ENCODE measurements around the gene SERPINB1.
"Not testable (repeated sequence)": the region's sequence is repeated elsewhere in the genome, so short reads cannot be mapped to it uniquely, and the experiment has no call there.

The SERPINB1 gene

GRCh38 chr6:2809015-2809414 lies 32.6 kb downstream of the SERPINB1 start:
- no peaks in the 10 kb centered on the region for H3K9me3 Mint-ChIP-seq
- peaks cover 9% of the 10 kb centered on the region for H3K4me1 Mint-ChIP-seq
- H3K4me3 Mint-ChIP-seq: no peak overlapping the region
- no peaks in the 10 kb centered on the region for H3K36me3 Mint-ChIP-seq
- no peaks in the 10 kb centered on the region for H3K27me3 Mint-ChIP-seq
- DNase-seq: no peak
- H3K27ac Mint-ChIP-seq: no peak overlapping the region
- CTCF ChIA-PET: interaction anchor here (1.0 kb wide), 1 partner anchor 105 kb away, joined by 3 read pairs; no protein-coding TSS in a partner anchor

- CTCF ChIA-PET: interaction anchor here (0.5 to 2.2 kb wide), 3 partner anchors 10 to 16 kb away, joined by 3 to 10 read pairs (median 4); no protein-coding TSS in a partner anchor
These were observed 34.1 kb downstream of the SERPINB1 start for GRCh38 chr6:2807342-2808090.

GRCh38 chr6:2806644-2807043 lies 35.0 kb downstream of the SERPINB1 start:
- Mint-ChIP-seq H3K4me1 (peaks cover 9% of the 10 kb centered on the region), H3K36me3 (no peaks in the 10 kb centered on the region), H3K4me3 (no peak overlapping the region), H3K27me3 (no peaks in the 10 kb centered on the region), H3K9me3 (no peaks in the 10 kb centered on the region), H3K27ac (no peak overlapping the region)
- CTCF ChIA-PET: interaction anchor here (2.2 kb wide), 1 partner anchor 15 kb away, joined by 10 read pairs; no protein-coding TSS in a partner anchor
- no peak for DNase-seq

More at GRCh38 chr6:2807342-2808090, 34.1 kb downstream of the SERPINB1 start:
- Mint-ChIP-seq H3K27ac (no peak overlapping the region), H3K36me3 (no peaks in the 10 kb centered on the region), H3K27me3 (no peaks in the 10 kb centered on the region), H3K4me1 (peaks cover 9% of the 10 kb centered on the region), H3K9me3 (no peaks in the 10 kb centered on the region), H3K4me3 (no peak overlapping the region)
- no peak for DNase-seq

- H3K4me3 Mint-ChIP-seq: no peak overlapping the region
- H3K27me3 Mint-ChIP-seq: no peaks in the 10 kb centered on the region
- no peaks in the 10 kb centered on the region for H3K36me3 Mint-ChIP-seq
- no peak overlapping the region for H3K27ac Mint-ChIP-seq
- H3K9me3 Mint-ChIP-seq: no peaks in the 10 kb centered on the region
- DNase-seq: no peak
- H3K4me1 Mint-ChIP-seq: peaks cover 10% of the 10 kb centered on the region
- CTCF ChIA-PET: no interaction called here
These were observed 36.6 kb downstream of the SERPINB1 start for GRCh38 chr6:2805031-2805430.

GRCh38 chr6:2804516-2804915 lies 37.1 kb downstream of the SERPINB1 start:
- CTCF ChIA-PET: interaction anchor here (1.4 to 1.5 kb wide), 2 partner anchors 13 to 36 kb away, joined by 3 to 5 read pairs; no protein-coding TSS in a partner anchor
- Mint-ChIP-seq H3K9me3 (no peaks in the 10 kb centered on the region), H3K27me3 (no peaks in the 10 kb centered on the region), H3K36me3 (no peaks in the 10 kb centered on the region), H3K4me3 (no peak overlapping the region), H3K27ac (no peak overlapping the region), H3K4me1 (peaks cover 8% of the 10 kb centered on the region)
- no peak for DNase-seq

- Mint-ChIP-seq H3K9me3 (no peaks in the 10 kb centered on the region), H3K27ac (no peak overlapping the region), H3K36me3 (no peaks in the 10 kb centered on the region), H3K4me1 (peaks cover 6% of the 10 kb centered on the region), H3K4me3 (no peak overlapping the region), H3K27me3 (no peaks in the 10 kb centered on the region)
- CTCF ChIA-PET: interaction anchor here (1.4 to 1.5 kb wide), 2 partner anchors 12 to 36 kb away, joined by 3 to 5 read pairs; no protein-coding TSS in a partner anchor
- DNase-seq: no peak
These were observed 37.8 kb downstream of the SERPINB1 start for GRCh38 chr6:2803731-2804429.

GRCh38 chr6:2802521-2803060 lies 39.1 kb downstream of the SERPINB1 start:
- Mint-ChIP-seq H3K27me3 (no peaks in the 10 kb centered on the region), H3K9me3 (no peaks in the 10 kb centered on the region), H3K4me1 (peaks cover 10% of the 10 kb centered on the region), H3K4me3 (no peak overlapping the region), H3K36me3 (no peaks in the 10 kb centered on the region), H3K27ac (no peak overlapping the region)
- CTCF ChIA-PET: no interaction called here
- no peak for DNase-seq

- H3K27ac Mint-ChIP-seq, CTCF ChIA-PET: not testable (repeated sequence)
These were observed 40.0 kb downstream of the SERPINB1 start for GRCh38 chr6:2801687-2802086.

GRCh38 chr6:2800552-2801316 lies 40.9 kb downstream of the SERPINB1 start:
- no peak overlapping the region for H3K4me3 Mint-ChIP-seq
- no peak overlapping the region for H3K27ac Mint-ChIP-seq
- peaks cover 11% of the 10 kb centered on the region for H3K4me1 Mint-ChIP-seq
- no peaks in the 10 kb centered on the region for H3K27me3 Mint-ChIP-seq
- no peaks in the 10 kb centered on the region for H3K36me3 Mint-ChIP-seq
- H3K9me3 Mint-ChIP-seq: no peaks in the 10 kb centered on the region
- CTCF ChIA-PET: interaction anchor here (2.1 kb wide), 1 partner anchor 9 kb away, joined by 12 read pairs; no protein-coding TSS in a partner anchor
- DNase-seq: no peak

More at GRCh38 chr6:2801687-2802086, 40.0 kb downstream of the SERPINB1 start:
- peaks cover 11% of the 10 kb centered on the region for H3K4me1 Mint-ChIP-seq
- DNase-seq, H3K4me3 Mint-ChIP-seq, H3K27me3 Mint-ChIP-seq, H3K9me3 Mint-ChIP-seq, H3K36me3 Mint-ChIP-seq: not testable (repeated sequence)

- Mint-ChIP-seq H3K4me1 (peaks cover 11% of the 10 kb centered on the region), H3K9me3 (no peaks in the 10 kb centered on the region), H3K36me3 (no peaks in the 10 kb centered on the region), H3K27ac (no peak overlapping the region), H3K27me3 (no peaks in the 10 kb centered on the region), H3K4me3 (no peak overlapping the region)
- DNase-seq: no peak
- CTCF ChIA-PET: interaction anchor here (0.6 to 2.1 kb wide), 3 partner anchors 9 to 285 kb away, joined by 3 to 12 read pairs (median 4); no protein-coding TSS in a partner anchor
These were observed 41.6 kb downstream of the SERPINB1 start for GRCh38 chr6:2799936-2800527.

GRCh38 chr6:2798586-2799134 lies 43.0 kb downstream of the SERPINB1 start:
- DNase-seq: no peak
- no peaks in the 10 kb centered on the region for H3K36me3 Mint-ChIP-seq
- H3K27me3 Mint-ChIP-seq: no peaks in the 10 kb centered on the region
- H3K4me3 Mint-ChIP-seq: no peak overlapping the region
- H3K27ac Mint-ChIP-seq: no peak overlapping the region
- no peaks in the 10 kb centered on the region for H3K9me3 Mint-ChIP-seq
- CTCF ChIA-PET: interaction anchor here (2.1 kb wide), 1 partner anchor 7 kb away, joined by 12 read pairs; no protein-coding TSS in a partner anchor
- H3K4me1 Mint-ChIP-seq: peaks cover 20% of the 10 kb centered on the region

GRCh38 chr6:2797564-2798031 lies 44.1 kb downstream of the SERPINB1 start:
- H3K36me3 Mint-ChIP-seq: peaks cover 1% of the 10 kb centered on the region
- CTCF ChIA-PET: interaction anchor here (0.6 to 0.8 kb wide), 2 partner anchors 10 to 49 kb away, joined by 3 read pairs; no protein-coding TSS in a partner anchor
- H3K9me3 Mint-ChIP-seq: no peaks in the 10 kb centered on the region
- H3K27me3 Mint-ChIP-seq: no peaks in the 10 kb centered on the region
- H3K27ac Mint-ChIP-seq: no peak overlapping the region
- H3K4me1 Mint-ChIP-seq: peaks cover 31% of the 10 kb centered on the region
- no peak overlapping the region for H3K4me3 Mint-ChIP-seq
- no peak for DNase-seq

GRCh38 chr6:2796861-2797260 lies 44.8 kb downstream of the SERPINB1 start:
- DNase-seq: no peak
- Mint-ChIP-seq H3K9me3 (no peaks in the 10 kb centered on the region), H3K27me3 (no peaks in the 10 kb centered on the region), H3K36me3 (peaks cover 2% of the 10 kb centered on the region), H3K4me1 (peaks cover 36% of the 10 kb centered on the region), H3K4me3 (no peak overlapping the region), H3K27ac (no peak overlapping the region)
- CTCF ChIA-PET: interaction anchor here (0.8 to 1.6 kb wide), 2 partner anchors 11 to 50 kb away, joined by 3 to 4 read pairs; no protein-coding TSS in a partner anchor
